Measurements from ENCODE around the gene TFAP2C. TPM values are rescaled to one million over a fixed set of nuclear protein-coding genes. Genes with fewer than 3 reads are reported as not detected.

The TFAP2C gene
- total and polyA plus RNA-seq, 9 of the 15 experiments (the other 6 are each of a cell fraction or from before 2014, with no cell fraction given), result 0.03 to 0.04 TPM; not detected in 7

- TF ChIP-seq ELF1 (tag; IDR thresholded peaks at IDR 0.05) (no peak), GATAD2B (IDR thresholded peaks at IDR 0.05; ENCODE audit: borderline replicate concordance) (no peak)
Observed at GRCh38 chr20:56604673-56605072, 24.4 kb upstream of the TFAP2C start (continued).

DNA sequence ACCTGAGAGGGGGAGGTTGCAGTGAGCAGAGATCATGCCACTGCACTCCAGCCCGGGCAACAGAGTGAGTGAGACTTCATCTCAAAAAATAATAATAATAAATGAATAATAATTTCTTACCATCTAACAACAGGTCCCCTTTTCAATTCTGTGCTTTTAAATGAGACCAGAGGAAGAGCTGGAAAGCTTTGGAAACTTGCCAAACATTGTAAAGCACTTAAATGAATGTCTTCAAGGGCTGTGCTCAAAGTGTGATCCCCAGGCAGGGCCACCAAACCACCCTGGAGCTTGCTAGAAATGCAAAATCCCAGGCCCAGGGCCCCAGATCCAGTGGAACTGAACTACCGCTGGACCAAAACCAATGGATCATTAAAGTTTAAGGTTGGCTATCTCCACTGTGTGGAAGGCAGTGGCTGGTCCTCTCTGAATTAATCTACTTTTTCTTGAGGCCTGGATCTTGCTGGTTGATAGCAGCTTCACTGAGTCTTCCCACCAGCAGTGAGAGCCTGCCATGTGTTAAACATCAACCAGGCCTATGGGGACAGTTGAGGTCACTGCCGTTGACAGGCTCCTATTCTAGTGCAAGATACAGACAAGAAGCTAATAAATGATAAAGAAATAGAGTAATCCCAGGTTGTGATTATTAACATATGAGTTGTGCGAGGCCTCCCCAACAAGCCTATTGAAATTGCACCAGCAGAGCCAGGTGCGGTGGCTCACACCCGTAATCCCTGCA, 23.7 kb upstream of the TFAP2C start:
- Histone ChIP-seq H2AFZ (ENCODE audit: low read depth, low read length) (no peak overlapping the region), H3K27ac (ENCODE audit: extremely low read depth, low read depth, low read length) (no peak overlapping the region), H3K4me1 (replicated peaks in 1 of 2; ENCODE audit: control insufficient read depth in 2 of 2, insufficient read depth in 2 of 2, low read length in 2 of 2) (no peaks in the 10 kb centered on the region; a peak in 1 of 5 replicates), H3K9ac (ENCODE audit: insufficient read depth in 1 of 2, low read depth in 2 of 2, low read length in 2 of 2) (no peak overlapping the region), H3K79me2 (ENCODE audit: control insufficient read depth, insufficient read depth, low read length) (no peaks in the 10 kb centered on the region), H4K20me1 (replicated peaks; ENCODE audit: control insufficient read depth, insufficient read depth, low read length) (no peaks in the 10 kb centered on the region), H3K4me3 (no peak overlapping the region), H3K4me2 (ENCODE audit: insufficient read depth, low read length) (no peak overlapping the region), H3K36me3 (ENCODE audit: control insufficient read depth, insufficient read depth, low read length) (no peaks in the 10 kb centered on the region), H3K9me3 (replicated peaks; ENCODE audit: control insufficient read depth, insufficient read depth, low read depth, low read length) (no peaks in the 10 kb centered on the region), H3K27me3 (ENCODE audit: control insufficient read depth in 2 of 2, insufficient read depth in 2 of 2, low read length in 2 of 2) (peaks cover 5 to 31% of the 10 kb centered on the region in 2 experiments; a peak in 3 of 5 replicates), H3K9me1 (ENCODE audit: control insufficient read depth, insufficient read depth, low read length) (no peaks in the 10 kb centered on the region)
- BruUV-seq (replicated peaks), result no TSS peak
- TF ChIP-seq HLTF (IDR thresholded peaks at IDR 0.05) (no peak), NFIC (IDR thresholded peaks at IDR 0.05) (peak; percentile 12; the same call in 1 of the 2 replicates), BMI1 (IDR thresholded peaks at IDR 0.05; ENCODE audit: low read length) (no peak)
- ChIA-PET POLR2A (no interaction called here), CTCF (ENCODE audit: low intra/inter-chr PET ratio) (no interaction called here)
- ATAC-seq (no peak), DNase-seq (ENCODE audit: extremely low read depth in 1 of 4, low spot score in 3 of 4) (no peak), FAIRE-seq (no peak)
- in situ Hi-C loops (cut with MboI), result no loop called here
- intact Hi-C loops (cut with micrococcal nuclease), result no loop called here
- 2% methylated on average over 6 of the region's 6 CpGs for WGBS (ENCODE audit: insufficient coverage, low coverage, missing lambda C conversion rate)

All from K562 (cell line).